ENCODE measurements around the gene WDR88.
"Not testable (repeated sequence)": the region's sequence is repeated elsewhere in the genome, so short reads cannot be mapped to it uniquely, and the experiment has no call there.

WDR88 gene

DNA sequence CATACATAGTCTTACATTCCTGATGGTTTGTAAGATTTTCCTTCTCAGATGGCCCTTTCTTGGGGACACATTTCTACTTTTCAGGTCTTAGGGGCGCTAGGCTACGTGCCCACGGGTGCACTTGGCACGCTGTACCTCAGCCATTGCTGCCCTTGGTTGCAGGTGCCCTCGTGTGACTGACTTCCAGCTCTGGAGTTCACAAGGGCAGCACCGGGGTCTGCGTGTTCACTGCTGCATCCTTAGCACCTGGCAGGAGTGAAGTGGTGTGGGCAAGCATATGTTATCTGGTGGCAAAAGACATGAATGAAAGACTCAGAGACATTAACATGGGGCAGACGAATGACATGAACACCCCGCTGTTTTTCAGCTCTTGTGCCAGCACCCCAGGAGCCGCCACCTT lies 13.3 kb upstream of the WDR88 start:
- peaks cover 47% of the 10 kb centered on the region for H3K36me3 Mint-ChIP-seq (ENCODE audit: low read depth)
- H3K27ac Mint-ChIP-seq: no peak overlapping the region
- H3K4me3 Mint-ChIP-seq: no peak overlapping the region
- TF ChIP-seq, protein P1, sequence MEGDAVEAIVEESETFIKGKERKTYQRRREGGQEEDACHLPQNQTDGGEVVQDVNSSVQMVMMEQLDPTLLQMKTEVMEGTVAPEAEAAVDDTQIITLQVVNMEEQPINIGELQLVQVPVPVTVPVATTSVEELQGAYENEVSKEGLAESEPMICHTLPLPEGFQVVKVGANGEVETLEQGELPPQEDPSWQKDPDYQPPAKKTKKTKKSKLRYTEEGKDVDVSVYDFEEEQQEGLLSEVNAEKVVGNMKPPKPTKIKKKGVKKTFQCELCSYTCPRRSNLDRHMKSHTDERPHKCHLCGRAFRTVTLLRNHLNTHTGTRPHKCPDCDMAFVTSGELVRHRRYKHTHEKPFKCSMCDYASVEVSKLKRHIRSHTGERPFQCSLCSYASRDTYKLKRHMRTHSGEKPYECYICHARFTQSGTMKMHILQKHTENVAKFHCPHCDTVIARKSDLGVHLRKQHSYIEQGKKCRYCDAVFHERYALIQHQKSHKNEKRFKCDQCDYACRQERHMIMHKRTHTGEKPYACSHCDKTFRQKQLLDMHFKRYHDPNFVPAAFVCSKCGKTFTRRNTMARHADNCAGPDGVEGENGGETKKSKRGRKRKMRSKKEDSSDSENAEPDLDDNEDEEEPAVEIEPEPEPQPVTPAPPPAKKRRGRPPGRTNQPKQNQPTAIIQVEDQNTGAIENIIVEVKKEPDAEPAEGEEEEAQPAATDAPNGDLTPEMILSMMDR (IDR thresholded peaks at IDR 0.05; ENCODE audit: unreplicated experiment in 3 of 3): no peak
- no peaks in the 10 kb centered on the region for H3K4me1 Mint-ChIP-seq
- no peaks in the 10 kb centered on the region for H3K9me3 Mint-ChIP-seq
- no peaks in the 10 kb centered on the region for H3K27me3 Mint-ChIP-seq (ENCODE audit: low read depth)

DNA sequence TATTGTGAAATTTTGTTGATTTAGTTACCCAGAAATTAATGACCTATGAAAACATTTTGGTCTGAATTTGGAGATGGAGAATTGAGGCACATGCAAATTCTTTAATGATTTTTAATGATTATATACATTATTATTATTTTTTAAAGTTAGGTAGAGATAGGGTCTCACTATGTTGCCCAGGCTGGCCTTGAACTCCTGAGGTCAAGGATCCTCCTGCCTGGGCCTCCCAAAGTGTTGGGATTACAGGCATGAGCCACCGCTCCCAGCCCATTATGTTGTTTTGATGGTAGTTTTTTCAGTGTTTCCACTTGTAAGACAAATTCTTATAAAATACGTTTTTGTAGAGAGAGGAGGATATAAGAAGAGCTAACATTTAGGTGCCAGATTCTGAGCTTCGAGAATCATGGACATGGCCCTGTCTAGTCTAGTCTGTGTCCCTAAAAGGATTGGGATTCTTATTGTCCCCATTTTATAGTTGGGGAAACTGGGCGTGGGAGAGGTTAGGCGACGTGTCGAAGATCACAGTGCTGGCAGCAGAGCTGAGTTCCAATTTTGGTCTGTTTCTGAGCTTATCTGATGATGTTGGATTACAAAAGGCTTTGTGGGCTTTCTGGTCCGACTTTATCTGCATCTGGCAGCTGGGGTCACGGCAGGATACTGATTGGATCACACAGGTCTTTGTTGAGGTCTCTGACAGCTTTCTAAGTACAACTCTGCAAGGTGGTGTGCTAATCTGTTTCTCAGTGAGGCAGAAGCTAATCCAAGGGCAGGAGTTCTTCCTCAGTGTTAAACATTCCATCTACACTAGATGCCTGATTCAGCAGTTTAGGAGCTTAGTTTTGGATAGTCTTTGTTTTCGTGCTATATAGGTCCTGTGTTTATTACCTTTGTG lies 7.5 kb upstream of the WDR88 start:
- Mint-ChIP-seq H3K36me3 (ENCODE audit: low read depth) (peaks cover 41% of the 10 kb centered on the region), H3K27ac (no peak overlapping the region), H3K27me3 (ENCODE audit: low read depth) (no peaks in the 10 kb centered on the region), H3K9me3 (no peaks in the 10 kb centered on the region), H3K4me1 (no peaks in the 10 kb centered on the region), H3K4me3 (no peak overlapping the region)
- TF ChIP-seq, protein P1 (IDR thresholded peaks at IDR 0.05; ENCODE audit: unreplicated experiment in 3 of 3): no peak

DNA sequence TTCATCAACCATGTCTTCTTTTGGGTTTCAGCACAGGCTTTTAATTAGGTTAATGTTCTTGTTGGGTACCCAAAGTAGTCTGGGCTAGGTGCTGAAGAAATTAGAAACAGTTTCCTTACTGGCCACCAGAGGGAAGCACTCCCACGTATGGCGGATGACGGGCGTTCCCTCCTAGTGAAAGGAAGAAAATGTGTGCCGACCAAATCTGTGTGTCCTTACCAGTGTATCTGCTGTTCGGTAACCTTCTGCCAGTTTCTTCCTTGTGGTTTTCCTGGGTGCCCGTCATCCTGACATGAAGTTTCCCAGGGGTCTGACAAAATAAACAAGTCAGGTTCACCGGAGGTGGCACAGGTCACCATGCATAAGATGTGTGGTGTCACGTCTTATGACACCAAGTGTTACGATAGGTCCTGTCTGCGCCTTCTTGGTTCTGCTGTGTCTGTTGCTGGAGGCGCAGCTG lies 6.0 kb upstream of the WDR88 start:
- Mint-ChIP-seq H3K9me3 (no peaks in the 10 kb centered on the region), H3K36me3 (ENCODE audit: low read depth) (peaks cover 53% of the 10 kb centered on the region), H3K27me3 (ENCODE audit: low read depth) (no peaks in the 10 kb centered on the region), H3K4me1 (no peaks in the 10 kb centered on the region), H3K27ac (no peak overlapping the region), H3K4me3 (no peak overlapping the region)
- TF ChIP-seq, protein P1 (IDR thresholded peaks at IDR 0.05; ENCODE audit: unreplicated experiment in 3 of 3): peak; percentile 80 to 87 (median 81)

DNA sequence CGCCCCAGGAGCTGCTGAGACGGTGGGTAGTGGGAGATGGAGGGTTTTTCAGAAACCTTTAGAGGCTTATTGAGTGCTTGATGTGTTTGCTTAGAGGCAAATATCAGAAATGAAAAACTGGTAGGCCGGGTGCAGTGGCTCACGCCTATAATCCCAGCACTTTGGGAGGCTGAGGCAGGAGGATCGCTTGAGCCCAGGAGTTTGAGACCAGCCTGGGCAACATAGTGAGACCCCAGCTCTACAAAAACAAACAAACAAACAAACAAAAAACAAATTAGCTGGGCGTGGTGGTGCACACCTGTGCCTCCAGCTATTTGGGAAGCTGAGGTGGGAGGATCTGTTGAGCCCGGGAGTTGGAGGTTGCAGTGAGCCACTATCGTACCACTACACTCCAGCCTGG lies 5.2 kb upstream of the WDR88 start:
- not testable (repeated sequence) for H3K27me3 Mint-ChIP-seq (ENCODE audit: low read depth); H3K9me3 Mint-ChIP-seq; H3K4me3 Mint-ChIP-seq; H3K4me1 Mint-ChIP-seq; H3K27ac Mint-ChIP-seq
- H3K36me3 Mint-ChIP-seq (ENCODE audit: low read depth): peaks cover 49% of the 10 kb centered on the region

DNA sequence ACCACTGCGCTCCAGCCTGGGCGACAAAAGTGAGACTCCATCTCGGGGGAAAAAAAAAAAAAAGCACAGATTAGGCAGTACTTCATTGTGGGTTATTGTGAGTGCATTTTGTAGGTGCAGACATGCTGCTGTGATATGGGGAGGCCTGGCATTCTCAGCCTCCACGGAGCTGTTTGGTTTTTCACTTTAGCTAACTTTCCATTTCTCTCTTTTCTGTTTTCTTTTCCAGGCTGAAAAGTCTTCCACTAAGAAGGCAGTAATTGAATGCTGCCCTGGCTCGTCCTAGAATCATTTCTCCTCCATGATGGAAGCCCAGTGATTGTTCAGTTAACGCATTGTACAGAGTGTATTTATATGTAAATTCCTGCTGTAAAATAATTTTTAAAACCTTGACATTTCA lies 2.0 kb upstream of the WDR88 start:
- H3K4me1 Mint-ChIP-seq: peaks cover 7% of the 10 kb centered on the region
- peaks cover 44% of the 10 kb centered on the region for H3K36me3 Mint-ChIP-seq (ENCODE audit: low read depth)
- TF ChIP-seq, protein P1 (IDR thresholded peaks at IDR 0.05; ENCODE audit: unreplicated experiment in 3 of 3): no peak
- H3K27me3 Mint-ChIP-seq (ENCODE audit: low read depth): no peaks in the 10 kb centered on the region
- no peak overlapping the region for H3K27ac Mint-ChIP-seq
- H3K4me3 Mint-ChIP-seq: no peak overlapping the region
- H3K9me3 Mint-ChIP-seq: no peaks in the 10 kb centered on the region

DNA sequence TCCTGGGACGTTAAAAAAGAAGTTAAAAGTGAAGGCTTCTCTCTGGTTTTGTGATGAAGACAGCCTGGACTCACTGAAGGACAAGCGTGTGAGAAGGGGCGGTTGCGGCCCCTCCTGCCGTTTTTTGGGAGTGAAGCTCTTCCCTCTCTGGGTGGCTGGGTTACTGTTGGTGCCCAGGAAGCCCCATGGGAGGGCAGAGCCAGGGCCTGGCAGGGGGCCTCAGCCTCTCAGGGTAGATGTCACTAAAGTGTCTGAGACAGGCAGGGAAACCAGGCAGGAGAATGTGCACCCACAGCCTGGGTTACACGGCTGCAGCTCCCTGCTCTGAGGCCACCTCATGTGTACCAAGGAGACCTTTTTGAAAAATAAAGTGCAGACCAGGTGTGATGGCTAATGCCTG lies 1.5 kb upstream of the WDR88 start:
- H3K36me3 Mint-ChIP-seq (ENCODE audit: low read depth): peaks cover 42% of the 10 kb centered on the region
- no peak overlapping the region for H3K4me3 Mint-ChIP-seq
- no peaks in the 10 kb centered on the region for H3K9me3 Mint-ChIP-seq
- TF ChIP-seq, protein P1 (IDR thresholded peaks at IDR 0.05; ENCODE audit: unreplicated experiment in 3 of 3): no peak
- peaks cover 7% of the 10 kb centered on the region for H3K4me1 Mint-ChIP-seq
- H3K27me3 Mint-ChIP-seq (ENCODE audit: low read depth): no peaks in the 10 kb centered on the region
- H3K27ac Mint-ChIP-seq: no peak overlapping the region

All from nephron (organoid).